ENCODE results near the gene RAD54L. TPM values are rescaled to one million over a fixed set of nuclear protein-coding genes. Genes with fewer than 3 reads are reported as not detected.
A peak's percentile ranks its signal among the peaks of the same experiment; 100 is the strongest.

The RAD54L gene
- total and polyA plus RNA-seq, 10 of the 15 experiments (the other 5 are each of a cell fraction or from before 2014, with no cell fraction given) = 12.9 to 54.2 (median 23.6) TPM

DNA sequence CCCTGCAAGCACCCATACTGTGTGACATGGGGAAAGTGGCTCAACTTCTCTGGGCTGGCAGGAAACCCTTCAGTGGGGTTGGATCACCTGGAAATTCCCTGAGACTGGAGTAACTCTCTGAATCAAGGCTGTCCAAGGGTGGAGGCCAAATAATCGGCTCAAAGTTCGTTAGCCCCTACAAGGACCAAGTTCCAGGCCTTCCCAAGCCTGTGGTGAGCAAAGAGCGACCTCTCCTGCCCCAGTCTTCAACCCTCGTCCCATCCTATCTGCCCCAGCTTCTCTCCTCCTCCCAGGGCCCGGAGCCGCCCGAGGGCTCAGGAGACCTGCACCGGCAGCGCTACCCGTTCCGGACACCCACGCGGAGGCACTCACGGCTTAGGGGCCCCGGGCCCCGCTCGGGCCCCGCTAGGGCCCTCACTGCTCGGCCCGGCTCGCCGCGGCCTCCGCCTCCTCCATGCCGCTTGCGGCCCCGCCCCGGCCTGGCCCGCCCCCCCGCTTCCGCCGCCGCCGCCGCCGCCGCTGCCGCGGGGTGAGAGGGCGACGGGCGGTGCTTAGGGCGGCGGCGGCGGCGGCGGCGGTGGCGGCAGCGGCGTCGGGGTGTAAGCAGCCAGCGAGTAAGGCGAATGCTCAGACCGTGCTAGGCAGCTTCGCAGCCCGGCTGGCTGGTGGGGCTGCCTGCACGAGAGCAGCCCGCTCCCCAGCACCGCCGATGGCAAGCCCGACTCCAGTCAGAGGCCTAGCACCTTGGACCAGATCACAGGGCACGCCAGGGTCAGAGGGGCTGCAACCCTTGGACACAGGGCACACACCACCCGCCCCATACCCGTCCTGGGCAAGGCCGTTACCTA lies 49.4 kb upstream of the RAD54L start, which contains the start of gene POMGNT1 (continued):
- TF ChIP-seq RELA (IDR thresholded peaks at IDR 0.05; ENCODE audit: borderline replicate concordance, partially characterized antibody) (no peak), ZNF207 (IDR thresholded peaks at IDR 0.05; ENCODE audit: borderline replicate concordance) (no peak), EGR1 (IDR thresholded peaks at IDR 0.05; ENCODE audit: borderline replicate concordance in 1 of 2, low read depth in 2 of 2, low read length in 2 of 2) (peak in 1 of 2 experiments; percentile 61; a peak in 1 of 3 replicates), ETV6 (conservative IDR thresholded peaks at IDR 0.05 in 1 of 2, IDR thresholded peaks at IDR 0.05 in 1 of 2; ENCODE audit: borderline replicate concordance in 1 of 2, low read depth in 1 of 2) (no peak), NFYB (IDR thresholded peaks at IDR 0.05; ENCODE audit: insufficient read depth, low read depth, low read length) (no peak), CBFB (IDR thresholded peaks at IDR 0.05; ENCODE audit: low read depth) (no peak), YY1 (IDR thresholded peaks at IDR 0.05; ENCODE audit: low read depth, low read length) (peak; percentile 74; the same call in 1 of the 2 replicates), KLF5 (IDR thresholded peaks at IDR 0.05; ENCODE audit: partially characterized antibody) (no peak), STAT3 (IDR thresholded peaks at IDR 0.05; ENCODE audit: low read depth, low read length) (no peak), SMAD5 (IDR thresholded peaks at IDR 0.05; ENCODE audit: low read depth) (no peak), ATF7 (IDR thresholded peaks at IDR 0.05; ENCODE audit: low read depth) (no peak), SUPT20H (IDR thresholded peaks at IDR 0.05; ENCODE audit: borderline replicate concordance, control insufficient read depth, low read depth, low read length) (no peak), GABPA (IDR thresholded peaks at IDR 0.05; ENCODE audit: low read depth) (no peak), BRCA1 (IDR thresholded peaks at IDR 0.05; ENCODE audit: low read depth, low read length) (no peak), KDM1A (IDR thresholded peaks at IDR 0.05; ENCODE audit: borderline replicate concordance) (no peak)
- TF ChIP-seq, protein P1, sequence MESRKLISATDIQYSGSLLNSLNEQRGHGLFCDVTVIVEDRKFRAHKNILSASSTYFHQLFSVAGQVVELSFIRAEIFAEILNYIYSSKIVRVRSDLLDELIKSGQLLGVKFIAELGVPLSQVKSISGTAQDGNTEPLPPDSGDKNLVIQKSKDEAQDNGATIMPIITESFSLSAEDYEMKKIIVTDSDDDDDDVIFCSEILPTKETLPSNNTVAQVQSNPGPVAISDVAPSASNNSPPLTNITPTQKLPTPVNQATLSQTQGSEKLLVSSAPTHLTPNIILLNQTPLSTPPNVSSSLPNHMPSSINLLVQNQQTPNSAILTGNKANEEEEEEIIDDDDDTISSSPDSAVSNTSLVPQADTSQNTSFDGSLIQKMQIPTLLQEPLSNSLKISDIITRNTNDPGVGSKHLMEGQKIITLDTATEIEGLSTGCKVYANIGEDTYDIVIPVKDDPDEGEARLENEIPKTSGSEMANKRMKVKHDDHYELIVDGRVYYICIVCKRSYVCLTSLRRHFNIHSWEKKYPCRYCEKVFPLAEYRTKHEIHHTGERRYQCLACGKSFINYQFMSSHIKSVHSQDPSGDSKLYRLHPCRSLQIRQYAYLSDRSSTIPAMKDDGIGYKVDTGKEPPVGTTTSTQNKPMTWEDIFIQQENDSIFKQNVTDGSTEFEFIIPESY (IDR thresholded peaks at IDR 0.05) = no peak
- TF ChIP-seq, protein P2, sequence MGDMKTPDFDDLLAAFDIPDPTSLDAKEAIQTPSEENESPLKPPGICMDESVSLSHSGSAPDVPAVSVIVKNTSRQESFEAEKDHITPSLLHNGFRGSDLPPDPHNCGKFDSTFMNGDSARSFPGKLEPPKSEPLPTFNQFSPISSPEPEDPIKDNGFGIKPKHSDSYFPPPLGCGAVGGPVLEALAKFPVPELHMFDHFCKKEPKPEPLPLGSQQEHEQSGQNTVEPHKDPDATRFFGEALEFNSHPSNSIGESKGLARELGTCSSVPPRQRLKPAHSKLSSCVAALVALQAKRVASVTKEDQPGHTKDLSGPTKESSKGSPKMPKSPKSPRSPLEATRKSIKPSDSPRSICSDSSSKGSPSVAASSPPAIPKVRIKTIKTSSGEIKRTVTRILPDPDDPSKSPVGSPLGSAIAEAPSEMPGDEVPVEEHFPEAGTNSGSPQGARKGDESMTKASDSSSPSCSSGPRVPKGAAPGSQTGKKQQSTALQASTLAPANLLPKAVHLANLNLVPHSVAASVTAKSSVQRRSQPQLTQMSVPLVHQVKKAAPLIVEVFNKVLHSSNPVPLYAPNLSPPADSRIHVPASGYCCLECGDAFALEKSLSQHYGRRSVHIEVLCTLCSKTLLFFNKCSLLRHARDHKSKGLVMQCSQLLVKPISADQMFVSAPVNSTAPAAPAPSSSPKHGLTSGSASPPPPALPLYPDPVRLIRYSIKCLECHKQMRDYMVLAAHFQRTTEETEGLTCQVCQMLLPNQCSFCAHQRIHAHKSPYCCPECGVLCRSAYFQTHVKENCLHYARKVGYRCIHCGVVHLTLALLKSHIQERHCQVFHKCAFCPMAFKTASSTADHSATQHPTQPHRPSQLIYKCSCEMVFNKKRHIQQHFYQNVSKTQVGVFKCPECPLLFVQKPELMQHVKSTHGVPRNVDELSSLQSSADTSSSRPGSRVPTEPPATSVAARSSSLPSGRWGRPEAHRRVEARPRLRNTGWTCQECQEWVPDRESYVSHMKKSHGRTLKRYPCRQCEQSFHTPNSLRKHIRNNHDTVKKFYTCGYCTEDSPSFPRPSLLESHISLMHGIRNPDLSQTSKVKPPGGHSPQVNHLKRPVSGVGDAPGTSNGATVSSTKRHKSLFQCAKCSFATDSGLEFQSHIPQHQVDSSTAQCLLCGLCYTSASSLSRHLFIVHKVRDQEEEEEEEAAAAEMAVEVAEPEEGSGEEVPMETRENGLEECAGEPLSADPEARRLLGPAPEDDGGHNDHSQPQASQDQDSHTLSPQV (IDR thresholded peaks at IDR 0.05) = no peak
- TF ChIP-seq, protein P3, sequence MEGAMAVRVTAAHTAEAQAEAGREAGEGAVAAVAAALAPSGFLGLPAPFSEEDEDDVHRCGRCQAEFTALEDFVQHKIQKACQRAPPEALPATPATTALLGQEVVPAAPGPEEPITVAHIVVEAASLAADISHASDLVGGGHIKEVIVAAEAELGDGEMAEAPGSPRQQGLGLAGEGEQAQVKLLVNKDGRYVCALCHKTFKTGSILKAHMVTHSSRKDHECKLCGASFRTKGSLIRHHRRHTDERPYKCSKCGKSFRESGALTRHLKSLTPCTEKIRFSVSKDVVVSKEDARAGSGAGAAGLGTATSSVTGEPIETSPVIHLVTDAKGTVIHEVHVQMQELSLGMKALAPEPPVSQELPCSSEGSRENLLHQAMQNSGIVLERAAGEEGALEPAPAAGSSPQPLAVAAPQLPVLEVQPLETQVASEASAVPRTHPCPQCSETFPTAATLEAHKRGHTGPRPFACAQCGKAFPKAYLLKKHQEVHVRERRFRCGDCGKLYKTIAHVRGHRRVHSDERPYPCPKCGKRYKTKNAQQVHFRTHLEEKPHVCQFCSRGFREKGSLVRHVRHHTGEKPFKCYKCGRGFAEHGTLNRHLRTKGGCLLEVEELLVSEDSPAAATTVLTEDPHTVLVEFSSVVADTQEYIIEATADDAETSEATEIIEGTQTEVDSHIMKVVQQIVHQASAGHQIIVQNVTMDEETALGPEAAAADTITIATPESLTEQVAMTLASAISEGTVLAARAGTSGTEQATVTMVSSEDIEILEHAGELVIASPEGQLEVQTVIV (IDR thresholded peaks at IDR 0.05; ENCODE audit: borderline replicate concordance, partially characterized antibody) = no peak

All from GM12878 (cell line).